ENCODE results near the gene MAGI1.

GRCh38 chr3:65521032-65521431 lies 517.7 kb downstream of the MAGI1 start:
- TF ChIP-seq SP1 (IDR thresholded peaks at IDR 0.05) = no peak
- TF ChIP-seq HDGF (IDR thresholded peaks at IDR 0.05; ENCODE audit: borderline replicate concordance) = no peak
- TF ChIP-seq LEF1 (IDR thresholded peaks at IDR 0.05; ENCODE audit: borderline replicate concordance) = no peak
- no peak for TF ChIP-seq BHLHE40 (IDR thresholded peaks at IDR 0.05; ENCODE audit: borderline replicate concordance)
- no peak for TF ChIP-seq FOXA1 (IDR thresholded peaks at IDR 0.05)
- no peak for TF ChIP-seq FOXK2 (IDR thresholded peaks at IDR 0.05)
- TF ChIP-seq FOXM1 (IDR thresholded peaks at IDR 0.05; ENCODE audit: borderline replicate concordance) = no peak

Measured in HEK293T (cell line).